ENCODE measurements around the gene C9orf72.
"Not testable (repeated sequence)": the region's sequence is repeated elsewhere in the genome, so short reads cannot be mapped to it uniquely, and the experiment has no call there.

The C9orf72 gene

GRCh38 chr9:27572918-27573633 is at the start of gene C9orf72:
C9orf72 (minus strand) TSS chr9:27573481; CDS start chr9:27567120, 6,361 bp downstream.
- DNase-seq (ENCODE audit: low read depth): peak; percentile 83
- TF ChIP-seq CTCF (IDR thresholded peaks at IDR 0.05; ENCODE audit: insufficient read depth, low read depth, low read length, missing control alignments): no peak
- H3K4me3 ChIP-seq (ENCODE audit: low read depth, low read length): peak within 1 kb of the TSS; percentile 82

GRCh38 chr9:27622693-27623340 is 49.5 kb upstream of the C9orf72 start:
- TF ChIP-seq CTCF (IDR thresholded peaks at IDR 0.05; ENCODE audit: insufficient read depth, low read depth, low read length, missing control alignments): no peak
- no peak for DNase-seq (ENCODE audit: low read depth)
- H3K4me3 ChIP-seq (ENCODE audit: low read depth, low read length): no peak overlapping the region

- TF ChIP-seq CTCF (IDR thresholded peaks at IDR 0.05; ENCODE audit: insufficient read depth, low read depth, low read length, missing control alignments): no peak
- DNase-seq (ENCODE audit: low read depth): no peak
- H3K4me3 ChIP-seq (ENCODE audit: low read depth, low read length): no peak overlapping the region
Measured at GRCh38 chr9:27619743-27620142, 46.5 kb upstream of the C9orf72 start.

GRCh38 chr9:27618066-27618465 is 44.8 kb upstream of the C9orf72 start:
- TF ChIP-seq CTCF (IDR thresholded peaks at IDR 0.05; ENCODE audit: insufficient read depth, low read depth, low read length, missing control alignments): no peak

GRCh38 chr9:27614551-27614950 is 41.3 kb upstream of the C9orf72 start:
- TF ChIP-seq CTCF (IDR thresholded peaks at IDR 0.05; ENCODE audit: insufficient read depth, low read depth, low read length, missing control alignments): no peak
- no peak overlapping the region for H3K4me3 ChIP-seq (ENCODE audit: low read depth, low read length)
- DNase-seq (ENCODE audit: low read depth): no peak

More at GRCh38 chr9:27618066-27618465, 44.8 kb upstream of the C9orf72 start:
- DNase-seq (ENCODE audit: low read depth): no peak
- H3K4me3 ChIP-seq (ENCODE audit: low read depth, low read length): no peak overlapping the region

GRCh38 chr9:27612036-27612435 is 38.8 kb upstream of the C9orf72 start:
- not testable (repeated sequence) for H3K4me3 ChIP-seq (ENCODE audit: low read depth, low read length); DNase-seq (ENCODE audit: low read depth)

GRCh38 chr9:27610622-27611021 is 37.3 kb upstream of the C9orf72 start:
- H3K4me3 ChIP-seq (ENCODE audit: low read depth, low read length): no peak overlapping the region
- DNase-seq (ENCODE audit: low read depth): no peak
- TF ChIP-seq CTCF (IDR thresholded peaks at IDR 0.05; ENCODE audit: insufficient read depth, low read depth, low read length, missing control alignments): no peak

All from GM12865 (cell line).